Ovary (tissue), 9 donors: Measurements from ENCODE around the gene SYT8. TPM values are rescaled to one million over a fixed set of nuclear protein-coding genes. Genes with fewer than 3 reads are reported as not detected.

Source experiments
- DNase-seq, 5 donors: peaks; one replicate each; pipeline ENCODE4 v3.0.0-alpha.2; 2019 to 2020
- H3K27ac ChIP-seq, 2 donors: fragments of 200-600 bp; one replicate each; pipeline versions ENCODE4 v1.5.1 to v1.8.0; 2019 to 2022
- H3K27me3 ChIP-seq: fragments of 200-600 bp; one replicate; pipeline ENCODE4 v1.8.0; 2022
- H3K36me3 ChIP-seq: fragments of 200-600 bp; sonication (generic); one replicate; pipeline ENCODE4 v1.5.1; 2019
- H3K4me1 ChIP-seq: one replicate; pipeline ENCODE4 v1.8.1; 2013; ENCODE audit warnings: mild to moderate bottlenecking, moderate library complexity; ENCODE audit not compliant: insufficient read depth
- H3K4me3 ChIP-seq: fragments of 200-600 bp; sonication (generic); one replicate; pipeline ENCODE4 v1.5.1; 2017
- H3K9me3 ChIP-seq, 2 donors: fragments of 200-600 bp in 1 of 2; sonication (generic) in 1 of 2; one replicate each; pipeline versions ENCODE4 v1.5.1 to v1.8.1; 2013 to 2019; ENCODE audit warnings: mild to moderate bottlenecking in 1 of 2, moderate library complexity in 1 of 2
- EP300 ChIP-seq: sonication (generic); formaldehyde crosslinking; IDR thresholded peaks from one replicate; pipeline ENCODE4 v1.6.1; 2017; ENCODE audit warnings: antibody characterized with exemption
- POLR2A ChIP-seq: fragments of 450-650 bp; IDR thresholded peaks from one replicate; pipeline ENCODE4 v1.6.1; 2017; ENCODE audit warnings: antibody characterized with exemption, mild to moderate bottlenecking, moderate library complexity
- WGBS, 3 donors: extraction: QIAGEN DNeasy Blood & Tissue Kit in 1 of 3; methylation state at CpG; one replicate each; pipeline versions ENCODE4 v1.1.5 to v1.1.7; 2013 to 2017; 5-methylcytosine and 5-hydroxymethylcytosine counted together
- intact Hi-C, 4 donors: fragments of 100-400 bp; cut with DNase I; formaldehyde crosslinking; loops; one replicate each; pipeline versions ENCODE4 v1.11.0 to v1.15.1; 2022 to 2023
- polyA plus RNA-seq, 2 donors: library from polyadenylated mRNA; stranded (reverse); fragments of 200-250 nt in 1 of 2; fragments of 350-450 nt in 1 of 2; fragmentation: Illumina TruSeq in 1 of 2; extraction: RNeasy Lipid Tissue Mini Kit (QIAGEN cat#74804) in 1 of 2; gene quantifications; one replicate each; pipeline ENCODE4 v1.2.3, GENCODE V29; 2013 to 2014
- total RNA-seq, 7 donors: library from RNA; depleted of rRNA in 2 of 7; stranded (reverse); fragments of >200 nt in 2 of 7; fragmentation: NEBNext Ultra II Directional in 3 of 7; extraction: Animal tissue kit (Norgen Biotek cat#: 25700) in 3 of 7; gene quantifications; one replicate each; pipeline versions ENCODE4 v1.1.0 to v1.2.4, GENCODE V29; 2016 to 2023
- TF ChIP-seq, protein P1 (sequence below), 3 donors: fragments of 450-650 bp in 2 of 3; fragments of 200-600 bp in 1 of 3; IDR thresholded peaks; one replicate each; pipeline versions ENCODE4 v1.5.1 to v1.8.0; 2016 to 2022; ENCODE audit warnings: antibody characterized with exemption in 3 of 3, mild to moderate bottlenecking in 1 of 3
- donor health status: DM: no; HTN: no; CAD: no; lungs with moderate emphysema.
- donor health status: DM: no; HTN: no; CAD: no.
- donor health status: Bipolar disorder and iron deficiency.
- donor health status: DM: yes; HTN: yes; CAD: no.
- donor health status: DM: no; HTN: no; CAD: no.
- donor health status: DM: yes; HTN: yes; CAD: no.

The SYT8 gene
- total and polyA plus RNA-seq, 9 donors: 0.24 to 2.4 TPM; not detected in 7

DNA sequence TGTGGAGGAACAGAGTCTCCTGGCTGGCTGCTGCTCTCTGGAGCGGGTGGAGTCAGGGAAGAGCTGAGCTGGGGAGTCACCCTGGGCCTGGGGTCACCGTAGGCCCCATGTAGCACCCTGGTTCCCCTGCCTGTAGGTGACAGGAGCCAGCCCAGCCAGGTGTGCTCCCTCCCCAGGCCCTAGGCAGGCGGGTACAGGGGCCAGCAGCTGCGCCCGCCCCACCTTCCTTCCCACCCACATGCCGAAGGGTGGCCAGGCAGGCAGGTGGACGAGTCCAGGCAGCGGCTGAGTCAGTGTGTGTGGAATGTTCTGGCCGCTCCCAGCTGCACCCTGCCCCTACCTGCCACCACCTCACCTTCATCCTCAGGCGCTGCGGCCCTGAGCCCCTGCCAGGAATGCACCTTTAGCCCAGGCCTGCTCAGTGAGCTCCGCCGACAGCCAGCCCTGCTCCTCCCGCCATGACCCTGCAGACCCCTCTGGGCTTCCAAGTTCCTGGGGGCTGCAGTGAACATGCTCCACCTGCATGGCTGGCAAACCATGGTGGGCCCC is 654 bp upstream of the SYT8 start:
- TF ChIP-seq POLR2A: no peak
- TF ChIP-seq EP300: no peak
- TF ChIP-seq, protein P1, sequence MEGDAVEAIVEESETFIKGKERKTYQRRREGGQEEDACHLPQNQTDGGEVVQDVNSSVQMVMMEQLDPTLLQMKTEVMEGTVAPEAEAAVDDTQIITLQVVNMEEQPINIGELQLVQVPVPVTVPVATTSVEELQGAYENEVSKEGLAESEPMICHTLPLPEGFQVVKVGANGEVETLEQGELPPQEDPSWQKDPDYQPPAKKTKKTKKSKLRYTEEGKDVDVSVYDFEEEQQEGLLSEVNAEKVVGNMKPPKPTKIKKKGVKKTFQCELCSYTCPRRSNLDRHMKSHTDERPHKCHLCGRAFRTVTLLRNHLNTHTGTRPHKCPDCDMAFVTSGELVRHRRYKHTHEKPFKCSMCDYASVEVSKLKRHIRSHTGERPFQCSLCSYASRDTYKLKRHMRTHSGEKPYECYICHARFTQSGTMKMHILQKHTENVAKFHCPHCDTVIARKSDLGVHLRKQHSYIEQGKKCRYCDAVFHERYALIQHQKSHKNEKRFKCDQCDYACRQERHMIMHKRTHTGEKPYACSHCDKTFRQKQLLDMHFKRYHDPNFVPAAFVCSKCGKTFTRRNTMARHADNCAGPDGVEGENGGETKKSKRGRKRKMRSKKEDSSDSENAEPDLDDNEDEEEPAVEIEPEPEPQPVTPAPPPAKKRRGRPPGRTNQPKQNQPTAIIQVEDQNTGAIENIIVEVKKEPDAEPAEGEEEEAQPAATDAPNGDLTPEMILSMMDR (IDR thresholded peaks at IDR 0.05): no peak
- no peaks in the 10 kb centered on the region for H3K27me3 ChIP-seq
- H3K4me3 ChIP-seq: no peak overlapping the region
- H3K4me1 ChIP-seq: peaks cover 1% of the 10 kb centered on the region
- WGBS, 3 donors: 90 to 93% (median 91%) methylated on average over 13 to 14 of the region's 14 CpGs
- H3K36me3 ChIP-seq: no peaks in the 10 kb centered on the region
- H3K9me3 ChIP-seq: no peaks in the 10 kb centered on the region
- intact Hi-C loops: loop anchor here in 2 of 4 donors (2.0 to 10.0 kb wide), 4 partner anchors 137 to 183 kb away; partner anchors contain the start of gene KRTAP5-6 (in 1 of the 2)
- DNase-seq: peak in 2 of 5 donors; percentile 19 to 34
- no peak overlapping the region for H3K27ac ChIP-seq

DNA sequence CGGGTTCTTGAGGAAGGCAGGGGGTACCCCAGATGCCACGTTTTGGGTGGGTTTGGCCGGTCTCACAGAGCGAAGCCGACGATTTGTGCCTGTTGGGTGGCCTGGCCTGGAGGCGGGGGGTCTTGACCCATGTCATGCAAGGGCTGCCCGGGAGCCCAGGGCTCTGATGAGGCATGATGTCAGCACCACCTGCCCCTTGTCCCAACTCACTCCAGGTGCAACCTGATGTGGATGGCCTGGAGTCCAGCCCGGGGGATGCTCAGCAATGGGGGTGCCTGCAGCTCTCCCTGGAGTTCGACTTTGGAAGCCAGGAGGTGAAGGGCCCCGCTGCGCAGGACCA is 851 bp downstream of the SYT8 start:
- Histone ChIP-seq H3K9me3 (no peaks in the 10 kb centered on the region), H3K27ac (no peak overlapping the region), H3K36me3 (no peaks in the 10 kb centered on the region), H3K27me3 (no peaks in the 10 kb centered on the region), H3K4me1 (peaks cover 1% of the 10 kb centered on the region), H3K4me3 (no peak overlapping the region)
- DNase-seq: no peak
- WGBS, 3 donors: 84 to 91% (median 90%) methylated on average over 12 of the region's 12 CpGs
- intact Hi-C loops: loop anchor here in 3 of 4 donors (2.0 to 10.0 kb wide), 7 partner anchors 47 to 317 kb away; partner anchors contain the start of gene KRTAP5-6 (in 1 of the 3)
- TF ChIP-seq, protein P1 (IDR thresholded peaks at IDR 0.05): no peak
- no peak for TF ChIP-seq POLR2A
- TF ChIP-seq EP300: no peak

GRCh38 chr11:1836011-1836945 is 1.5 kb downstream of the SYT8 start:
- Histone ChIP-seq H3K27ac (no peak overlapping the region), H3K27me3 (no peaks in the 10 kb centered on the region), H3K4me3 (no peak overlapping the region), H3K9me3 (no peaks in the 10 kb centered on the region), H3K4me1 (peaks cover 1% of the 10 kb centered on the region), H3K36me3 (no peaks in the 10 kb centered on the region)
- DNase-seq: peak in 1 of 5 donors; percentile 37
- TF ChIP-seq POLR2A: no peak
- no peak for TF ChIP-seq EP300
- TF ChIP-seq, protein P1 (IDR thresholded peaks at IDR 0.05): no peak
- WGBS, 3 donors: 84 to 91% (median 86%) methylated on average over 35 to 43 of the region's 43 CpGs
- intact Hi-C loops: loop anchor here in 3 of 4 donors (2.0 to 10.0 kb wide), 4 partner anchors 46 to 317 kb away; no protein-coding TSS in a partner anchor

DNA sequence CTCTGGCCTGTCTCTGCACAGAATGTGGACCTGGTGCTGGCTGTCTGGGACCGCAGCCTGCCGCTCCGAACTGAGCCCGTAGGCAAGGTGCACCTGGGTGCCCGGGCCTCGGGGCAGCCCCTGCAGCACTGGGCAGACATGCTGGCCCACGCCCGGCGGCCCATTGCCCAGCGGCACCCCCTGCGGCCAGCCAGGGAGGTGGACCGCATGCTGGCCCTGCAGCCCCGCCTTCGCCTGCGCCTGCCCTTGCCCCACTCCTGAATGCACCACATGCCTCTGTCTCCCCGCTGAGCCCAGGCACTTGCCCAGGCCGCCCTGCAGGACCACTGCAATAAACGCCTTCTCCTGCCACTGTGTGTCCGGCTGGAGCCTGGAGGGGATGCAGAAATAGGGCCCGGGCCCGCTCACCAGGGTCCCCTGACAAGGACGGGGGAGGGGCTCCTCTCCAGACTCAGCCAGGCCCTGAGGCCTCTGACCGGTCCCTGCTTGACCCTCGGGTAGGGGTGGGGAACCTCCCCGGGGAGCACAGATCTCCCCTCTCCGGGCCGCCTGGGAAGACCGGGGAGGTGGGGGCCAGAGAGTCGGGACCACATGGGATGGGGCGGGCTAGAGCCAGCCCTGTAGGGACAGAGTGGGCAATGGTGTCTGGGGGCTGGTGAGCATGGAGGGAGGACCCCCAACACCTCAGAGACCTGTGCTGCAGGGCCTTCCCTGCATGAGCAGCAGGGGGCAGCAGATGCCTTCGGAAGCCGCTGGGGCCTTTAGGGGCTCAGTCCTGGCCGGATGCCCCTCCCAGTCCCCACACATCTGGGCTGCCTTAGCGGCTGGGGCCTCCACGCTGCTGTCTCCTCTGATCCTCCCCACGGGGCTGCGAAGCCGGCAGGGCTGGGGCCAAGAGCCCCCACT is 2.6 kb downstream of the SYT8 start:
- TF ChIP-seq EP300 (no peak), POLR2A (no peak)
- TF ChIP-seq, protein P1 (IDR thresholded peaks at IDR 0.05): peak; percentile 54 to 90 (median 84)
- WGBS, 3 donors: 44 to 51% (median 46%) methylated on average over 33 to 38 of the region's 38 CpGs
- intact Hi-C loops: loop anchor here in 3 of 4 donors (2.0 to 10.0 kb wide), 4 partner anchors 45 to 315 kb away; no protein-coding TSS in a partner anchor
- H3K4me3 ChIP-seq: no peak overlapping the region
- H3K27ac ChIP-seq: no peak overlapping the region
- H3K9me3 ChIP-seq: no peaks in the 10 kb centered on the region
- DNase-seq: peak; percentile 69 to 88 (median 78)
- no peaks in the 10 kb centered on the region for H3K27me3 ChIP-seq
- H3K36me3 ChIP-seq: no peaks in the 10 kb centered on the region
- H3K4me1 ChIP-seq: peaks cover 1% of the 10 kb centered on the region
